Gastrocnemius medialis (tissue), 4 donors: ENCODE data around the gene ADGRL3.

ENCODE experiments used
- CTCF ChIP-seq, 5 experiments: fragments of 450-650 bp in 3 of 5; fragments of 200-600 bp in 2 of 5; sonication (generic) in 2 of 5; IDR thresholded peaks in 4 of 5; conservative IDR thresholded peaks in 1 of 5; 1 replicate in 4 of 5; 2 replicates in 1 of 5; pipeline ENCODE4 v1.5.1; 2016 to 2019; ENCODE audit warnings: antibody characterized with exemption in 5 of 5, mild to moderate bottlenecking in 3 of 5, moderate library complexity in 3 of 5
- POLR2A ChIP-seq, 2 donors: fragments of 450-650 bp; IDR thresholded peaks; one replicate each; pipeline ENCODE4 v1.6.1; 2017; ENCODE audit warnings: antibody characterized with exemption in 2 of 2, mild to moderate bottlenecking in 2 of 2, moderate library complexity in 2 of 2

DNA sequence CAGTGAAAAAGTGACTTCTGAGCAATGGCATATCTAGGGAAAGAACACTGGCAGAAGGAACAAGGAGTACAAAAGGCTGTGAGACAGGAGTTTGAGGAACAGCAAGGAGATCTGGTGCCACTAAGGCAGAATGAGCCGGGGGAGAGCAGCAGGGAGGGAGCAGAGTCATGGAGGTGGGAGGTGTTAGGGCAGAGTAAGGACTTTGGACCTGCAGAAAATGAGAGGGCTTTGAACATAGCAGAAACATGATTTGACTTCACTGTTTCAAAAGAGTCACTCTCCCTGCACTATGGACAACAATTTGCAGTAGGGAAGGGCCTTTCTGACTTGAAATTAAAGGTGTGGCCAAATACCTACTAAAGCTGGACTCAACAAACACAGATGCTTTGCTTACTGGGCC is 356.2 kb downstream of the ADGRL3 start:
- TF ChIP-seq CTCF (IDR thresholded peaks at IDR 0.05 in 4 of 5, conservative IDR thresholded peaks at IDR 0.05 in 1 of 5), result no peak
- no peak for TF ChIP-seq POLR2A (IDR thresholded peaks at IDR 0.05)
